ENCODE data around the gene DHRS1.

The DHRS1 gene

DNA sequence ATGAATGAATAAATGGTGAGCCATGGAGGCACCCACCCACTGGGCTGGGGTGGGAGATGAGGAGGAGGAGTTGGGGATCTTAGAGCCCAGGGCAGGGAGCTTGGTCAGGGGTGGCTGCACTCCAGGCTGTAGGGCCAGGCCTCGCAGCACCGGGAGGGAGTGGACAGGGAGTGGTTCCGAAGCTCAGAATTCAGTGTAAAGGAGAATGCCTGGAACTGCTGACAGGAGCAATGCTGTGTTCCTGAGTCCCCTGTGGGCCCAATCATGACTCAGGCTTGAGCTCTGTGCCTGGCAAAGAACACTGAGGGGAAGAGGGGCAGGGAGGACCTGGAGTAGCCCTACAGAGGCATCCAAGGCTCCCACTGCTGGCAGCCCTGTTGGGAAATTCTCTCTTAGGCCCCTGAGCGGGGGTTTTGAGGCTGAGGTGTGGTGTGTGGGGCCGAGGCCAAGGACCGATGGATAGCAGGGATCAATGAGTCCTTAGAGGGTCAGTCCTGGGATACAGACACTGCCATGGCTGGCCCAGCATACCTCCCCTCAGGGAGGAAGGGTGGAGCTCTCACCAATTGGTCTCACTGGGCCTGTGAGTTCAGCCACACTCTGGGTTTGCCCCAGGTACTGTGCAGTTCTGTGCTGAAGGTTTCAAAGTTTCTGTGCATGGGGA, 18.7 kb downstream of the DHRS1 start:
- DNase-seq = no peak

GRCh38 chr14:24279301-24280186, 20.0 kb downstream of the DHRS1 start:
- peak; percentile 21 for DNase-seq

DNA sequence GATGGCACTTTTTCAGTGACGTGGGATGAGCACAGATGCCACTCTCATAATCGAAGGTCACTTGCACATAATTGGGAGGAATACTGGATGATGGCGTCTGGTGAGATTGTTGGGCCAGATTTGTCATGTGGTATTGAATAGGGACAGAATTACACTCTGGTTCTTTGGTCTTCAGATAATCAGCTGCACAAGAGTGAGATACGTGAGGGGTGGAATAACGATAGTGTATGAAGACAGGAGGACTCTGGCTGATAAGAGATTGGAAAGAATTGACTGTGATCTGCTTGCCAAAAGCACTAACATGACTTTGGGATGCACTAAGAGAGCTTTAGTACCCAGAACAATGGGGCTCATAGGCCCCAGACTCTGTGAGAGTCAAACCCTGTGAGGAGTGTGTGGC, 21.2 kb downstream of the DHRS1 start:
- no peak for DNase-seq

GRCh38 chr14:24277606-24278321, 21.8 kb downstream of the DHRS1 start:
- DNase-seq = peak; percentile 97

DNA sequence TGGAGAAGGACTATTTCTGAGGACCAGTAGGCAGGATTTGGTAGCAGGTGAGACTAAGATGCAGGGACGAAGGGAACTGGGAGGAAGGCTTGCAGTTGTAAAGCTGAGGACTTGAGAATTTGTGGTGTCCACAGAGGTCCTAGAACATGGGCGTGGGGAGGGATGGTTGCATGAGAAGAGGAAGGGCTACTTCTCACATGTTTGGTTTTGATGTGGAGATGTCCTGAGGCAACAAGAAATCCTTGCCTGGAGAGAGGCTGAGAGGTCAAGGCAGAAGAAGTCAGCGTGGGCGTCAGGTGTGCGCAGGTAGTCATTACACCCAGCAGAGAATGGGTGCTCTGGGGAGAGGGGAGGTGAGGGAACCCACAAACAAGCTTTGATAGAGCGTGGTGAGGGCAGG, 22.5 kb downstream of the DHRS1 start:
- DNase-seq = no peak

DNA sequence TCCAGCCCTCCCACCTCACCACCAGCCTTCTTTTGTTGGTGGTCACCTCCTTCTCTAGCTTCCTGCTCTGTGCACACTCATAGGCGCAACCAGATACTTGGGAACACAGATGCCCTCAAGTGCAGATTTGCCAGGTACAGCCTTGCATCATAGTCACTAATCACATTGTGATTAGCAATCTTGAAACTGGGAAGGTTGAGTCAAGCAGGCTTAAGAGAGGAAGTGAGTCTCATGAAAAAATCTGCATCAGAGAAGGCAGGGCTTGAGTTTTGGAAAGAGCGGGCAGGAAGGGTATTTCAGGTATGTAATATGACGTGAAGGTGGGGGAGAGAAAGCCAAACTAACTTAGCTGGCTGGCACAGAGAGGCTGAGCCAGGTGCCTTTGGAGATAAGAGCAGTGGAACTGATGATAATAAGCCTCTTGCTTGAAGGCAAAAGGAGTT, 25.5 kb downstream of the DHRS1 start:
- peak; percentile 50 for DNase-seq

GRCh38 chr14:24273422-24273998, 26.1 kb downstream of the DHRS1 start:
- DNase-seq = peak; percentile 31

- no peak for DNase-seq
These were observed 27.1 kb downstream of the DHRS1 start for GRCh38 chr14:24272467-24272866.

GRCh38 chr14:24271834-24272263, 27.7 kb downstream of the DHRS1 start:
- DNase-seq = no peak

- DNase-seq = peak; percentile 27
These were observed 28.3 kb downstream of the DHRS1 start, which contains the start of gene RABGGTA for GRCh38 chr14:24271134-24271833. RABGGTA (minus strand) TSS chr14:24271597; CDS start chr14:24271115, 482 bp downstream.

GRCh38 chr14:24270537-24271133, 28.9 kb downstream of the DHRS1 start:
- DNase-seq = no peak

DNA sequence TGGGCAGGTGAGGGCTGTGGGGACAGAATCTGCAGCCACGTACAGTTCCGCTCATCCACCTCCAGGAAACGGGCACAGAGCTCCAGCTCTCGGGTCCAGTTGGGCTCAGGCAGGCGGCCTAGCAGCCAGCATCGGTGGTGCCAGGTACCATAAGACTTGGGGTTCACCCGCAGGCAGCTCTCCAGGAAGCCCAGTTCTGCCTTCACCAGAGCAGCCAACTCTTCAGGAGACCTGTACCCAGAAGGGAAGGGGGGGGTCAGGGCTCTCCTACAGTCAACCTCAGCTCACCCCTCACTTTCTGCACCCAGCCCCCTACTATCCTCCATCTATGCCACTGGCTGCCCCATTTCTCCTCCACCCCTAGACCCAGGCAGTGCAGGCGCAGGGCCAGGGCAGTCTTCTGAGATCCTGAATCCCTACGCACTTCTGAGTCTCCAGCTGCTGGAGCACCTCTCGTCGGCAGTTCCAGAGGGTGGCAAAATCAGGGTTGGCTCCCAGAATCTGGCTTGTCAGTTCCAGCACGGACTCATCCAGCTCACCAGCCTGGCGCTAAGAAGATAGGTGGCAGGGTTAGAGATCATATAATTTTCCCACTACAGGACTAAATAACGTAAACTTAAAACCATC, 29.6 kb downstream of the DHRS1 start:
- no peak for DNase-seq

- no peak for DNase-seq
These were observed 30.2 kb downstream of the DHRS1 start for GRCh38 chr14:24269368-24269767.

DNA sequence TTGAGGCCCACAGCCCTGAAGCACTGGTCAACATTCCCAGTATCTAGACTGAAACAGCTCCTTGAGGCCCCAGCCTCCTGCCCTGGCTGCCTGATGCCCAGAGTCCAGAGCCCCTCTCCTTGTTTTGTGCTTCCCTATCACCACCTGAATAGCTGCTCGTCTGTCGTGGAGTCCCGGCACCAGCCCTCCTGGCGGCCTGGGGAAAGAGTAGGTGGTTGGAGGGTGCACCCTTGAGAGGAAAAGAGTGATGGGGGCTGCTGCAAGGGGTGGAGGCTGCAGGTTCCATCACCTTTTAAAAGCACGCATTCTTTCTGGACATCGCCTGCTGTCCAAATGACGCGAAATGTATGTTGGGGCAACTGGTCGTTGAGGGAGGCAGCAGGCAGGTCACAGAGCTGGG, 31.4 kb downstream of the DHRS1 start:
- DNase-seq = no peak

- no peak for DNase-seq
These were observed 32.1 kb downstream of the DHRS1 start for GRCh38 chr14:24267516-24267915.

DNA sequence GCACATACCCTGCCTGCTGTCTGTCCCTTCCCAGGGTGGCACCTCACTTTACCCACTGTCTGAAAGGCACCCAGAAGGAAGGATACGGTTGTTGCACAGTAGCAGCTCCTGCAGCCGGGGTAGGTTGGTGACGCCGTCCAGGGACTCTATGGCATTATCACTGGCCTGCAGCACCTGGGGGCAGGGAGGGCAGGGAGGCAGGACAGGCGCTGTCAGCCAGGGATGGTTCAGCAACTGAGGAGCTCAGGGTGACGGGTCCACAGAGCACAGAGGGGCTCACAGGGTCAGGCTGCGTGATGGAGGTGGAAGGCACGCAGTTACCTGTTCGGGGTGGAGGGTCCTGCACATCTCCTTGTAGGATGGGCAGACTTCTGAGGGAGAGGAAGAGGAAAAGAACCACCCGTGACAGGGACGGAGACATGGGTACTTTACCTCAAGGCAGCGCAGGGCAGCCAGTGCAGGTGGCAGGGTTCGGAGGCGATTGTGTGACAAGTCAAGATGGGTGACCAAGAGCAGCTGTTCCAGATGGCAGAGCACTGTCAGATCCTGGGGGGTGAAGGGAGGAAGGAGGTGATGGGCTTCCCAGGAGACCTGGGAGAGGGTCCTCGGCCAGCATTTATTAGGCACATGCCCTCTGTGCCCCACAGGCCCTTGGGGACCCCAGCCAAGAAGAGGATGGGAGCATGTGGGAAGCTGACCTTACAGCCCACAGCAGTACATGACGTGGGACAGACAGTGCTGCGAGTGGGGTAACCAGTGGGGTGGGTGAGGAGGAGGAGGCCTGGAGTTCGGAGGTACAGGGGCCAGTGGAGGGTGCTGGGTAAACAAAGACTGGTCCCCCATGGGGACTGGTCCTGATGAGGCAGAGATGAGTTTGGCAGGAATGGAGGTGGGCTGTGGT, 33.0 kb downstream of the DHRS1 start:
- no peak for DNase-seq

- no peak for DNase-seq
These were observed 35.3 kb downstream of the DHRS1 start for GRCh38 chr14:24264298-24264697.

- DNase-seq = no peak
These were observed 35.7 kb downstream of the DHRS1 start for GRCh38 chr14:24263848-24264247.

DNA sequence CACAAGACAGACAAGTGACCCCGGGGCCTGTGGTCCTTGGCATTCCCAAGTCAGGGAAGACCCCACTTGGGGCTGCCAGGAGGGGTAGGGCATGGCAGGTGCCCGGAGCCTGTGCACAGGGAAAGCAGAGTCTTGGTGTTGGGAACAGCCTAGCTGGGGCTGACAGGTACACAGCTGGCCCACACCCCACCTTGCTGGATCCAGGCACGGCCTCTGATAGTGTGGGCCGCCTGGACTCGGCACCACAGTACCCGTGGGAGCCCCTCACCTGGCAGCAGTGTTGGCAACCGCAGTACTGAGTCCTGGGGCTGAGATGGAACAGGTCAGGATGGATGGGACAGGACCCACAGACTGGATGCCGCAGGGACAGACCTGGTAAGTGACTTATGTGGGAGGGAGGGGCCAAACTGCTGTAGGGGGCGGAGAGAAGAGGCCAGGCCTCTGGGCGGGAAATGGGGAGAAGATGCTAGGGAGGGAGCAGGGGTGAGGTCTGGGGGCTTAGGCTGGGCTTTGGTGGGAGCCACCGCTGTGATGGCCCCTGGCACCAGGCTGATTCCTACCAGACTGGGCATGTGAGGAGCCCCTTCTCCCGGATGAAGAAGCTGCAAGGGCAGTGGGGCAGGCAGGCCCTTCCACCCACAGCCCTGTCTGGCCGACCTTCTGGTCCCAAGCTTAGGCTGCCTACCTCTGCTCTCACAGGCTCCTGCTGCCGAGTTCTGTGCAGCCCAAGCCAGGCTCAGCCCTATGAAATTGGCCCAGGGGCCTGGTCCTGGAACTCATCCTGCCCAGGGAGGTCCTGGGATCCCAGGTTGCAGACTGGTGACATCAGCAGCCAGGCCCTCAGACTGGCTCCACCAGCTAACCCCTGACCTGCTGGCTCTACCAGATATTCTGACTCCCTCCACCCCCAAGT, 36.5 kb downstream of the DHRS1 start, which contains the start of gene TGM1:
Gene TGM1, minus strand, starts transcription at position 357 of the 913 bp plus-strand sequence. CDS start 825 bp downstream, outside the sequence.
- no peak for DNase-seq

All from GF-D8 (cell line).